Activated T-cell treated with anti-CD3 and anti-CD28 coated beads for 4 hours (primary cell): Measurements from ENCODE around the gene CAMSAP1.
"Not testable (repeated sequence)": the region's sequence is repeated elsewhere in the genome, so short reads cannot be mapped to it uniquely, and the experiment has no call there.

Experiments
- DNase-seq: peaks from one replicate; pipeline ENCODE4 v3.0.0-alpha.2; 2020

CAMSAP1 gene, protein sequence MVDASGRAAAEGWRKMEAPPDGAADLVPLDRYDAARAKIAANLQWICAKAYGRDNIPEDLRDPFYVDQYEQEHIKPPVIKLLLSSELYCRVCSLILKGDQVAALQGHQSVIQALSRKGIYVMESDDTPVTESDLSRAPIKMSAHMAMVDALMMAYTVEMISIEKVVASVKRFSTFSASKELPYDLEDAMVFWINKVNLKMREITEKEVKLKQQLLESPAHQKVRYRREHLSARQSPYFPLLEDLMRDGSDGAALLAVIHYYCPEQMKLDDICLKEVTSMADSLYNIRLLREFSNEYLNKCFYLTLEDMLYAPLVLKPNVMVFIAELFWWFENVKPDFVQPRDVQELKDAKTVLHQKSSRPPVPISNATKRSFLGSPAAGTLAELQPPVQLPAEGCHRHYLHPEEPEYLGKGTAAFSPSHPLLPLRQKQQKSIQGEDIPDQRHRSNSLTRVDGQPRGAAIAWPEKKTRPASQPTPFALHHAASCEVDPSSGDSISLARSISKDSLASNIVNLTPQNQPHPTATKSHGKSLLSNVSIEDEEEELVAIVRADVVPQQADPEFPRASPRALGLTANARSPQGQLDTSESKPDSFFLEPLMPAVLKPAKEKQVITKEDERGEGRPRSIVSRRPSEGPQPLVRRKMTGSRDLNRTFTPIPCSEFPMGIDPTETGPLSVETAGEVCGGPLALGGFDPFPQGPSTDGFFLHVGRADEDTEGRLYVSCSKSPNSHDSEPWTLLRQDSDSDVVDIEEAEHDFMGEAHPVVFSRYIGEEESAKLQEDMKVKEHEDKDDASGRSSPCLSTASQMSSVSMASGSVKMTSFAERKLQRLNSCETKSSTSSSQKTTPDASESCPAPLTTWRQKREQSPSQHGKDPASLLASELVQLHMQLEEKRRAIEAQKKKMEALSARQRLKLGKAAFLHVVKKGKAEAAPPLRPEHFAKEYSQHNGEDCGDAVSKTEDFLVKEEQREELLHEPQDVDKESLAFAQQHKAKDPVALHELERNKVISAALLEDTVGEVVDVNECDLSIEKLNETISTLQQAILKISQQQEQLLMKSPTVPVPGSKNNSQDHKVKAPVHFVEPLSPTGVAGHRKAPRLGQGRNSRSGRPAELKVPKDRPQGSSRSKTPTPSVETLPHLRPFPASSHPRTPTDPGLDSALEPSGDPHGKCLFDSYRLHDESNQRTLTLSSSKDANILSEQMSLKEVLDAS (N-terminal part only)

DNA sequence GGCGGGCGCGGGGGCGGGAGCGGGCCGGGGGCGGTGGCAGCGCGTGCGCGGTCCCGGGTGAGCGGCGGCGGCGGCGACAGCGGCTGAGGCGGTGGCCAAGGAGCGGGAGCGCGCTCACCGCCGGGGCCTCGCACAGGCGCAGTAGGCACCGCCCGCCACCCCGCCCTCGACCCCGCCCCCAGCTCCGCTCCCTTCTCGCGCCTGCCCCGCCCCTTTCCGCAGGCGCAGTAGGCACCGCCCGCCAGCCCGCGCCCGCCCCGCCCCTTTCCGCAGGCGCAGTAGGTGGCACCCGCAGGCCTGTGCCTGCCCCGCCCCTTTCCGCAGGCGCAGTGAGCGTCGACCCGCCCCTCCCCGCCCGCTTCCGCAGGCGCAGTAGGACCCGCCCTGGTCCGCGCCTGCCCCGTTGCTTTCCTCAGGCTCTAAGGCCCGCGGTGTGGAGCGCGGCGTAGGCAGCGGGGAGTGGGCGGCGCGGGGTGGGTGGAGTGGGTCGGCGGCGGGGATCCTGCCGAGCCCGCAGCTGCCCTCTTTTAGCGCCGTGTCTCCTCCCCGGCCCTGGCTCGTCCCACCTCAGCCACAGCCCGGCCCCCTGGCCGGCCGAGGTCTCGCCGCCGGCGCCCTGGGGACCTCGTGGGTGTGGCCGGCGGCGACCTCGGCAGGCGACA is at the start of gene CAMSAP1:
Gene CAMSAP1, minus strand, starts transcription at position 116 of the 662 bp plus-strand sequence. CDS start 387 bp downstream, outside the sequence.
- DNase-seq = peak; percentile 92

- no peak for DNase-seq
Observed at GRCh38 chr9:135956802-135957174, 49.4 kb upstream of the CAMSAP1 start.

- no peak for DNase-seq
Observed at GRCh38 chr9:135955934-135956801, 48.8 kb upstream of the CAMSAP1 start.

GRCh38 chr9:135952664-135953206 is 45.4 kb upstream of the CAMSAP1 start:
- no peak for DNase-seq

DNA sequence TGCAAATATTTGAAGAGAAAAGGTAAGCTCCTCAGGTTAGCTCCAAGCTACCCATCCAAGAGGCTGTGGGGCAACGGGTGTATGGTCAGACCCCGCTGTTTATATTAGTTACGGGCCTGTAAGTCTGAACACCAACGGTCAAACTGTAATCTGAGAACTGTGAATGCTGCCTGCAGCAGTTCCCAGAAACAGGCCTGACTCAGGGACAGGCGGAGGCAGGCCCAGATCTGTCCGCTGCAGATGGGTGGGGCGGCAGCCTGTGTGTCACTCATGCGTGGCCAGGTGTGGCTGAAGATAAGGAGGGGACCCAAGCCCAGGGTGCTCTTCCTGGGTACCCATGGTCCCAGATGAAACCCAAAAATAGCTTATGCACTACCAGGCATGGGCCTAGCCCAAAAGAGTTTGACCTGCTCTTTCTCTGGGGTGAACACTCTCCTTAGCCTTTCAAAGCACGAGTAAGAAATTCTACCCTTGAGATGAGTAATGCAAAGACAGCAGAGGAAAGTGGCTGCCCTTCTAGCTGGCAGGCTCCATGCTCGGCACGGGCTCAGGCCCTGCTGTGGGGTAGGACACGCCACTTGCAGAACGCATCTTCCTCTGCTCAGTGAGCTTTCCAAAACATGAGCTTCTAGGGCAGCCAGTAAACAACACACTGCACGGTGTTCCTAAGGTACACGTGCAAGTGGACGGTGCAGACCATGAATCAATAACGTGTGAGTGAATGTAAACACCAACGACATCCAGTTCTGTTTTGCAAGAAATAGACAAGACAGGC is 44.7 kb upstream of the CAMSAP1 start:
- DNase-seq = no peak

GRCh38 chr9:135951310-135951709 is 44.0 kb upstream of the CAMSAP1 start:
- not testable (repeated sequence) for DNase-seq

DNA sequence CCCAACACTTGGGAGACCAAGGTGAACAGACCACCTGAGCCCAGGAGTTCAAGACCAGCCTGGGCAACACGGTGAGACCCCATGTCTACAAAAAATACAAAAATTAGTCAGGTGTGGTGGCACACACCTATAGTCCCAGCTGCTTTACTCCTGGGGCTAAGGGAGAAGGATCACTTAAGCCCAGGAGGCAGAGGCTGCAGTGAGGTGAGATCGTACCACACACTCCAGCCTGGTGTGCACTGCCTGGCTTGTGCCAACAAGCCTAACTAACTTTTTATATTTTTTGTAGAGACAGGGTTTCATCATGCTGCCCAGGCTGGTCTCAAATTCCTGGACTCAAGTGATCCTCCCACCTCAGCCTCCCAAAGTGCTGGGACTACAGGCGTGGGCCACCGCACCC is 43.5 kb upstream of the CAMSAP1 start:
- not testable (repeated sequence) for DNase-seq

GRCh38 chr9:135950135-135950682 is 42.9 kb upstream of the CAMSAP1 start:
- no peak for DNase-seq

- DNase-seq = no peak
Observed at GRCh38 chr9:135949501-135950134, 42.3 kb upstream of the CAMSAP1 start.

DNA sequence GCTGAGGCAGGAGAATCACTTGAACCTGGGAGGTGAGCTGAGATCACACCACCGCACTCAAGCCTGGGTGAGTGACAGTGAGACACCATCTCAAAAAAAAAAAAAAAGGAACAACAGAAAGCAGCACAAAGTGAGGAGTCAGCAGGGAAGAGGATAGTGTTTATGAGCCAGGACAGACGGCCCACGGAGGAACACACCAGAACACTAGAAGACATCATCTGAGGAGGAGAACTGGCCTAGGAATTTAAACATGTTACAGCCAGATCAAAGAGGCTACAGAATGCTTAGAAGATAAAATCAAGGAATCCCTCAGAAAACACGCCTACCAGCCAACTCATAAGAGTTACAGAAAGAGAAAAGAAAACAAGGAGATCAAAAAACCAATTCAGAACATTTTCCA is 41.6 kb upstream of the CAMSAP1 start:
- no peak for DNase-seq

- DNase-seq = no peak
Observed at GRCh38 chr9:135948446-135948845, 41.1 kb upstream of the CAMSAP1 start.

- DNase-seq = no peak
Observed at GRCh38 chr9:135947582-135947981, 40.2 kb upstream of the CAMSAP1 start.

DNA sequence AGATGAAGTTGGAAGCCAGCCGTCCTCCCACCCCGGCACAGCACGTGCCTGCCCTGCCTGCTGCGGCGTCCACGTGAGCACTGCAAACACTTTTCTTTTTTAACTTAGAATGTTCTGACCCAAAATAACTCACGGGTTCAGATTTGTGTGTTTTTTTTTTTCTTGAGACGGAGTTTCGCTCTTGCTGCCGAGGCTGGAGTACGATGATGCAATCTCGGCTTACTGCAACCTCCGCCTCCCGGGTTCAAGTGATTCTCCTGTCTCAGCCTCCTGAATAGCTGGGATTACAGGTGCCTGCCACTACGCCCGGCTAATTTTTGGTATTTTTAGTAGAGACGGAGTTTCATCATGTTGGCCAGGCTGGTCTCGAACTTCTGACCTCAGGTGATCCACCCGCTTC is 39.8 kb upstream of the CAMSAP1 start:
- DNase-seq = not testable (repeated sequence)

DNA sequence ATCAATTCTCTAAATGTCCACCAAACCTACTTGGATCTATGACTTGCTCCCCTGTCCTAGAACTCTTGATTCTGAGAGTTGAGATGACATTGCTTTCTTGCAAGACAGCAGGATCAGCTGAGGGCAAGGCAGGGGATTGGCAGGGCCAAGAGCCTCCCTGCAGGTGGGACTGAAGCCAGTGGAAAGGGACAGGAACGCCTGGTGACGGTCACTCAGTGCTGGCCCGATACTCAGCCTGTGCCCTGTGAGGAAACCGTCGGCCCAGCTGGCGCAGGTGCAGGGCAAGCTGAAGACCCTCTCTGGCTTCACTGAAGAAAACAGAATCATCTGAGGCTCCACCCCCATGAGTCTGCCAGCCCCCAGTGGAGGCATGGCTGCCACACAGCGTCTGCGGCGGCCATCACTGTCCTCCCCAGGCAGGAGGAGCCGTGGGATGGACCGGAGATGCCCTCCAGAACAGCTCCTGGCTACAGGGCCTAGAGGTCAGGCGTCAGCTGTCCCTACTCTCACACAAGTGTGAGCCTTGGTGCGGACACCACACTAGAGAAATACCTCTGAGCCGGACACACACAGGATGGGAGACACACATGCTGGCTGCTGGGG is 39.1 kb upstream of the CAMSAP1 start:
- no peak for DNase-seq

GRCh38 chr9:135945969-135946368 is 38.6 kb upstream of the CAMSAP1 start:
- DNase-seq = no peak

DNA sequence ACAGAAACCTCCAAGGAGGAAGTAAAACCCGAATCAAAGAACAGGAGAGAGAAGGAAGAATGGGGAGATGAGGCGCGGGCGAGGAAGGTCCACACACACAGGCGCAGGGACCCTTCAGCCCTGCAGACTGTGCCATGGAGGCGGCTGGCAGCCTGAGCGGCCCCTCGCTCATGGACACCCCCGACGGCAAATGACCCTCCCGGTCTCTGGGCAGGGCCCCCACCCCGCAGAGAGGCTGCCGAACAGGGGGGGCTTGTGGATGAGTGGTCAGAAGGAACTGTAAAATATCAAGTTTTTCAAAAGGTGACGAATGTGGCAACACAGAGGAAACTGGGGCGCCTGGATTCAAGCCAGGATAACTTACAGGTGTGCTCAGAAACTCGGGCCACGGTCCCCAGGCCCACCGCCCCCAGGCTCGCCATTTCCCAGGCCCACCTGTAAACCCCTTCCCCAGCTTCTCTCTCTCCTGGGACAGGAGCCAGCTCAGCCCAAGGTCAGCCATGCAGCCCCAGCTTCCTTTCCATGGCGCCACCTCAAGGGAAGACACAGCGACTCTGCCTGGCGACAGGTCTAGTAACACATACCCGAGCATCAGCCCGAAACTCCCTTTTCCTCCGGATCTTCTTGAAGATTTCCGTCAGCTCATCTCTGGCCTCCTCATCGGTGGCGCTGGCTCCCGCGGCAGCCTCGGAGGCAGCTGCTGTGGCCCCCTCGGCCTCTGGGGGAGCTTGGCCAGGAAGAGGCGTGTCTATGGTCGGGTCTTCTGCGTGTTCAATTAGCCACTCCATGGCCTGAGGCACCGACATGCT is 37.3 kb upstream of the CAMSAP1 start:
- no peak for DNase-seq

GRCh38 chr9:135943604-135944003 is 36.3 kb upstream of the CAMSAP1 start:
- DNase-seq = not testable (repeated sequence)

DNA sequence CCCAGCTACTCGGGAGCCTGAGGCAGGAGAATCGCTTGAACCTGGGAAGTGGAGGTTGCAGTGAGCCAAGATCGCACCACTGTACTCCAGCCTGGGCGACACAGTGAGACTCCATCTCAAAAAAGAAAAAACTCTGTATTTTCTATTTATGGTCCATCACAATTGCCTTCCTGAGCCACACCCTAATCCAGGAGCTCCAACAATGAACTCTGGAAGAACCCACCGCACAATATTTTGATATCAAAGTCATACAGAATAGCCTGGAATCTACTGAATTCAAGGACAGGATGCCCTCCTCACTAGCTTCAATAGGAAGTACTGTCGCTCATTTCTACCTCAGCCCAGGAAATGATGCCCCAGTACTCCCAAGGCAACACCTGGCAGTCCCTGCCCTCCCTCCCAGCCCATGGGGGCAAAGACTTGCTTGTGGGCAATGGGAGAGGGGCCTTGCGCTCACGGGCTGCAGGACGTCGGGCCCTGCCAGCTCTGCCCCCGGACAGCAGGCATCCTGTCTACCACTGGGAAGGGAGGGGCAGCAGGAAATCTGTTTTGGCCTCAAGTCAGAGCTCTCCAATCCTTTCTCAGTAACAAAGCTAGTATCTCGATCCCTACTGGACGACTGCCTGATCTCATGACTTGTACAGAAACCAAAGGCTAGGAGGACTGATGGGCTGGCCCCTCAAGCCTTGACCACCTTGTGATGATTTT is 34.1 kb upstream of the CAMSAP1 start:
- DNase-seq = no peak
